ENCODE measurements around the gene PURA. TPM values are rescaled to one million over a fixed set of nuclear protein-coding genes. Genes with fewer than 3 reads are reported as not detected.

Gene PURA
- total and polyA plus RNA-seq, 2 donors (not counting 3 experiments of a cell fraction or from before 2014, with no cell fraction given): 1.3 to 8.2 TPM

- Histone ChIP-seq H3K4me2 (ENCODE audit: insufficient read depth, low read length) (no peak overlapping the region), H3K36me3 (ENCODE audit: control insufficient read depth in 2 of 2, extremely low read depth in 1 of 2, insufficient read depth in 2 of 2, low read length in 2 of 2) (no peaks in the 10 kb centered on the region), H3K9me3 (replicated peaks; ENCODE audit: control insufficient read depth, insufficient read depth, low read length) (no peaks in the 10 kb centered on the region), H3K79me2 (ENCODE audit: control insufficient read depth, insufficient read depth, low read length) (no peaks in the 10 kb centered on the region), H3K27me3 (ENCODE audit: control insufficient read depth in 2 of 2, insufficient read depth in 2 of 2, low read length in 2 of 2) (peaks cover 0 to 6% of the 10 kb centered on the region in 2 experiments), H3K27ac (ENCODE audit: insufficient read depth, low read depth, low read length) (no peak overlapping the region), H3K4me3 (replicated peaks in 1 of 3; ENCODE audit: insufficient read depth in 1 of 3, low read depth in 1 of 3, low read length in 3 of 3) (no peak overlapping the region), H3K9me1 (replicated peaks; ENCODE audit: control insufficient read depth, extremely low read depth, insufficient read depth, low read length) (no peaks in the 10 kb centered on the region), H2AFZ (ENCODE audit: low read depth, low read length) (no peak overlapping the region), H3K4me1 (ENCODE audit: control insufficient read depth, extremely low read depth, insufficient read depth, low read length) (no peaks in the 10 kb centered on the region), H4K20me1 (replicated peaks; ENCODE audit: control insufficient read depth, extremely low read depth, insufficient read depth, low read length) (no peaks in the 10 kb centered on the region), H3K9ac (replicated peaks; ENCODE audit: extremely low read depth, insufficient read depth, low read length) (no peak overlapping the region)
- FAIRE-seq (no peak), DNase-seq (ENCODE audit: low read depth, low spot score) (no peak)
- ChIA-PET CTCF (interaction anchor here (1.3 to 13.1 kb wide), 2 partner anchors 74 to 363 kb away, joined by 3 to 141 read pairs; no protein-coding TSS in a partner anchor), POLR2A (no interaction called here)
- no TSS peak for BruUV-seq (replicated peaks)
- TF ChIP-seq GATA2 (IDR thresholded peaks at IDR 0.05; ENCODE audit: insufficient read depth, insufficient read length, low read depth, low read length): no peak
- no peak for TF ChIP-seq EZH2 (IDR thresholded peaks at IDR 0.05; ENCODE audit: borderline replicate concordance, low read depth, low read length, severe bottlenecking)
- TF ChIP-seq MYC (IDR thresholded peaks at IDR 0.05; ENCODE audit: low read depth, low read length): no peak
- TF ChIP-seq JUN (IDR thresholded peaks at IDR 0.05; ENCODE audit: borderline replicate concordance, insufficient read depth, insufficient read length, low read depth): no peak
- TF ChIP-seq POLR2A (IDR thresholded peaks at IDR 0.05; ENCODE audit: low read depth, low read length): no peak
- TF ChIP-seq CTCF (IDR thresholded peaks at IDR 0.05; ENCODE audit: extremely low read depth in 1 of 2, insufficient read depth in 1 of 2, low read depth in 1 of 2, low read length in 2 of 2): no peak
- TF ChIP-seq FOS (IDR thresholded peaks at IDR 0.05; ENCODE audit: borderline replicate concordance, insufficient read depth, low read length): no peak
- TF ChIP-seq POLR2AphosphoS5 (IDR thresholded peaks at IDR 0.05; ENCODE audit: insufficient read depth, low read depth, low read length): no peak
- no peak for TF ChIP-seq MAX (IDR thresholded peaks at IDR 0.05; ENCODE audit: insufficient read depth, insufficient read length)
- intact Hi-C loops (cut with micrococcal nuclease) (no loop called here), dilution Hi-C loops (cut with MboI; ENCODE audit: extremely low pct_ligation_motif_present, low sequenced_read_pairs) (no loop called here)
Measured at GRCh38 chr5:140150201-140150600, 36.3 kb downstream of the PURA start.
